ENCODE results near the gene FBXW8.

Gene FBXW8

DNA sequence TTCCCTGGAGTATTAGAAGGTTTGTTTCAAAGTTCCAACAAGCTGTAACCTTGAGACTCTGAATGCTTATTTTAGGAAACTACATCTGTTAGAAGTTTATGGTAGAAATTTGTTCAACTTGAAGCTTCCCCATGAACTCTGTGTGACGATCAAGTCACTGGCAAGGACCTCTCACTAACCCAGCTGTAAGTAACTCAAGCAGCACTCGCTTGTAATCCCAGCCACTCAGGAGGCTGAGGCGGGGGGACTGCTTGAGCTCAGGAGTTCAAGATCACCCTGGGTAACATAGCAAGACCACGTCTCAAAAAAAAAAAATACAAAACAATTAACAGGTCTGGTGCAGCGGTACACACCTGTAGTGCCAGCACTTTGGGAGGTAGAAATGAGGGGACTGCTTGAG is 162.9 kb downstream of the FBXW8 start:
- no peak overlapping the region for H3K23ac ChIP-seq (ENCODE audit: low read length)
- no peak overlapping the region for H2BK120ac ChIP-seq (ENCODE audit: low read depth, low read length)
- no peak overlapping the region for H4K5ac ChIP-seq (ENCODE audit: low read length)
- no peak overlapping the region for H3K18ac ChIP-seq (ENCODE audit: low read length)
- H3K4me3 ChIP-seq (ENCODE audit: low read length) = no peak overlapping the region
- no peak overlapping the region for H2BK5ac ChIP-seq (ENCODE audit: low read length)
- no peak overlapping the region for H2AK5ac ChIP-seq (ENCODE audit: low read length)
- H3K4me2 ChIP-seq (ENCODE audit: low read length) = no peak overlapping the region
- WGBS (ENCODE audit: extremely low coverage, insufficient coverage, low lambda C conversion rate) = no CpG with 5 or more reads among the region's 5 CpGs
- no peaks in the 10 kb centered on the region for H3K36me3 ChIP-seq (ENCODE audit: control insufficient read depth, insufficient read depth, low read length)
- no peak overlapping the region for H3K56ac ChIP-seq (ENCODE audit: low read length)
- no peak overlapping the region for H3K27ac ChIP-seq (ENCODE audit: low read depth, low read length)
- no peak overlapping the region for H2BK15ac ChIP-seq (replicated peaks; ENCODE audit: low read depth)
- H3K79me1 ChIP-seq (ENCODE audit: low read length) = no peaks in the 10 kb centered on the region
- H3K4me1 ChIP-seq (ENCODE audit: control insufficient read depth, low read depth, low read length) = no peaks in the 10 kb centered on the region
- no peak for DNase-seq
- no peak overlapping the region for H3K4ac ChIP-seq (ENCODE audit: low read depth, low read length)
- H4K8ac ChIP-seq (ENCODE audit: low read depth, low read length) = no peak overlapping the region
- H3K27me3 ChIP-seq (ENCODE audit: insufficient read depth, low read length, poor library complexity) = no peaks in the 10 kb centered on the region
- no peak overlapping the region for H3K9ac ChIP-seq (ENCODE audit: low read length)
- H3K79me2 ChIP-seq (ENCODE audit: control insufficient read depth, insufficient read depth, low read length) = no peaks in the 10 kb centered on the region

DNA sequence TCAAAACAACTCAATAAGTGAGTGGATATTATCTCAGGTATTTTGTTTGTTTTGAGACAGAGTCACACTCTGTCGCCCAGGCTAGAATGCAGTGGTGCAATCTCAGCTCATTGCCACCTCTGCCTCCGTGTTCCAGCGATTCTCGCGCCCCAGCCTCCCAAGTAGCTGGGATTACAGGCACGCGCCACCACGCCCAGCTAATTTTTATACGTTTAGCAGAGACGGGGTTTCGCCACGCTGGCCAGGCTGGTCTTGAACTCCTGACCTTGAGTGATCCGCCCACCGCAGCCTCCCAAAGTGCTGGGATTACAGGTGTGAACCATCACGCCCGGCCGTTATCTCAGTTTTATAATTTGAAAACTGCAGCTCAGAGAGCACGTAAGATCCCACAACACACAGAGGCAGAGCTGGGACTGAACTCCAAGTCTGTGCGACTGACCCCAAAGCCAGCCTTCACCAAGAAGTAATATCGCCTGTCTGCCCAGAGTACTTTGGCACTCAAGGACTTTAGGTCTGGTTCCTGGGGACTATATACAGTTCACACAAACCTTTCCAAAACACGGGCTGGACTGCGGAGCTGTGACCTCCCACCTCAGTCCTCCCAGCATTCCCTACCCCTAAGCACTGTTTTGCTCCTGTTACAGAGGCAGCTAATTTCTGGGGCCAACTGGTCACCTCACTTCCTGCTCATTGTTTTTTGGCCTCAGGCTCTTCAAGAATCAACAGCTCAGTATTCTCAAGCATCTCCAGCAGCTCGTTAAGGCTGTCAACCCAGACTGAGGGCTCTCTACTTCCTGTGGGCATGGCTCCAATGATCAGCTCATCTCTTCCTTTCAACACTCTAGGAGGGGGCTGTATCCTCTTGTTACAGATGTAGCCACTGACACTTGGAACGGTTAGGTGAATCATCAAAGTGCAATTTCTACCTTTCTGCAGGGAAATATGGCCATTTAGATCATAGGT is 165.9 kb downstream of the FBXW8 start:
- WGBS (ENCODE audit: extremely low coverage, insufficient coverage, low lambda C conversion rate) = no CpG with 5 or more reads among the region's 24 CpGs
- Histone ChIP-seq H3K79me2 (ENCODE audit: control insufficient read depth, insufficient read depth, low read length) (no peaks in the 10 kb centered on the region), H3K9ac (ENCODE audit: low read length) (no peak overlapping the region), H3K4me2 (ENCODE audit: low read length) (no peak overlapping the region), H3K4me1 (ENCODE audit: control insufficient read depth, low read depth, low read length) (no peaks in the 10 kb centered on the region), H2BK5ac (ENCODE audit: low read length) (no peak overlapping the region), H3K27me3 (ENCODE audit: insufficient read depth, low read length, poor library complexity) (no peaks in the 10 kb centered on the region), H3K79me1 (ENCODE audit: low read length) (no peaks in the 10 kb centered on the region), H3K56ac (ENCODE audit: low read length) (no peak overlapping the region), H3K4ac (ENCODE audit: low read depth, low read length) (no peak overlapping the region), H2BK15ac (replicated peaks; ENCODE audit: low read depth) (no peak overlapping the region), H4K8ac (ENCODE audit: low read depth, low read length) (no peak overlapping the region), H3K4me3 (ENCODE audit: low read length) (no peak overlapping the region), H3K18ac (ENCODE audit: low read length) (no peak overlapping the region), H3K23ac (ENCODE audit: low read length) (no peak overlapping the region), H3K36me3 (ENCODE audit: control insufficient read depth, insufficient read depth, low read length) (no peaks in the 10 kb centered on the region), H4K5ac (ENCODE audit: low read length) (no peak overlapping the region), H2AK5ac (ENCODE audit: low read length) (no peak overlapping the region), H2BK120ac (ENCODE audit: low read depth, low read length) (no peak overlapping the region), H3K27ac (ENCODE audit: low read depth, low read length) (no peak overlapping the region)
- peak; percentile 78 for DNase-seq

- Histone ChIP-seq H3K4me2 (ENCODE audit: low read length) (no peak overlapping the region), H2BK120ac (ENCODE audit: low read depth, low read length) (no peak overlapping the region), H4K5ac (ENCODE audit: low read length) (no peak overlapping the region), H4K8ac (ENCODE audit: low read depth, low read length) (no peak overlapping the region), H3K27ac (ENCODE audit: low read depth, low read length) (no peak overlapping the region), H3K18ac (ENCODE audit: low read length) (no peak overlapping the region), H2AK5ac (ENCODE audit: low read length) (no peak overlapping the region), H3K79me1 (ENCODE audit: low read length) (no peaks in the 10 kb centered on the region), H2BK15ac (replicated peaks; ENCODE audit: low read depth) (no peak overlapping the region), H2BK5ac (ENCODE audit: low read length) (no peak overlapping the region), H3K23ac (ENCODE audit: low read length) (no peak overlapping the region), H3K4me3 (ENCODE audit: low read length) (no peak overlapping the region), H3K36me3 (ENCODE audit: control insufficient read depth, insufficient read depth, low read length) (no peaks in the 10 kb centered on the region), H3K4me1 (ENCODE audit: control insufficient read depth, low read depth, low read length) (no peaks in the 10 kb centered on the region), H3K79me2 (ENCODE audit: control insufficient read depth, insufficient read depth, low read length) (no peaks in the 10 kb centered on the region), H3K9ac (ENCODE audit: low read length) (no peak overlapping the region), H3K56ac (ENCODE audit: low read length) (no peak overlapping the region), H3K4ac (ENCODE audit: low read depth, low read length) (no peak overlapping the region), H3K27me3 (ENCODE audit: insufficient read depth, low read length, poor library complexity) (no peaks in the 10 kb centered on the region)
- no CpG with 5 or more reads among the region's 4 CpGs for WGBS (ENCODE audit: extremely low coverage, insufficient coverage, low lambda C conversion rate)
- DNase-seq = no peak
Observed at GRCh38 chr12:117079487-117079886, 168.7 kb downstream of the FBXW8 start.

GRCh38 chr12:117080661-117081144 is 170.0 kb downstream of the FBXW8 start:
- Histone ChIP-seq H3K4me3 (ENCODE audit: low read length) (no peak overlapping the region), H3K27me3 (ENCODE audit: insufficient read depth, low read length, poor library complexity) (no peaks in the 10 kb centered on the region), H3K56ac (ENCODE audit: low read length) (no peak overlapping the region), H2AK5ac (ENCODE audit: low read length) (no peak overlapping the region), H3K79me2 (ENCODE audit: control insufficient read depth, insufficient read depth, low read length) (no peaks in the 10 kb centered on the region), H3K18ac (ENCODE audit: low read length) (no peak overlapping the region), H3K4me2 (ENCODE audit: low read length) (no peak overlapping the region), H3K4ac (ENCODE audit: low read depth, low read length) (no peak overlapping the region), H3K36me3 (ENCODE audit: control insufficient read depth, insufficient read depth, low read length) (no peaks in the 10 kb centered on the region), H4K8ac (ENCODE audit: low read depth, low read length) (no peak overlapping the region), H2BK5ac (ENCODE audit: low read length) (no peak overlapping the region), H3K23ac (ENCODE audit: low read length) (no peak overlapping the region), H3K4me1 (ENCODE audit: control insufficient read depth, low read depth, low read length) (no peaks in the 10 kb centered on the region), H2BK15ac (replicated peaks; ENCODE audit: low read depth) (no peak overlapping the region), H4K5ac (ENCODE audit: low read length) (no peak overlapping the region), H2BK120ac (ENCODE audit: low read depth, low read length) (no peak overlapping the region), H3K27ac (ENCODE audit: low read depth, low read length) (no peak overlapping the region), H3K79me1 (ENCODE audit: low read length) (no peaks in the 10 kb centered on the region), H3K9ac (ENCODE audit: low read length) (no peak overlapping the region)
- no CpG with 5 or more reads among the region's 6 CpGs for WGBS (ENCODE audit: extremely low coverage, insufficient coverage, low lambda C conversion rate)
- DNase-seq = no peak
